GM12873 (cell line): Measurements from ENCODE around the gene EYA2.

Source experiments
- CTCF ChIP-seq: IDR thresholded peaks from 2 replicates; pipeline ENCODE4 v1.5.1; 2012; ENCODE audit warnings: low read depth, mild to moderate bottlenecking, moderate library complexity, low read length, control low read depth; ENCODE audit not compliant: insufficient read depth; ENCODE audit errors: missing control alignments

Gene EYA2

GRCh38 chr20:46903937-46904336 lies 9.3 kb downstream of the EYA2 start:
- no peak for TF ChIP-seq CTCF

- TF ChIP-seq CTCF = no peak
Measured at GRCh38 chr20:46905364-46906125, 10.9 kb downstream of the EYA2 start.

- no peak for TF ChIP-seq CTCF
Measured at GRCh38 chr20:46913329-46914044, 18.8 kb downstream of the EYA2 start.

GRCh38 chr20:46914789-46915379 lies 20.2 kb downstream of the EYA2 start:
- TF ChIP-seq CTCF = no peak

- no peak for TF ChIP-seq CTCF
Measured at GRCh38 chr20:46915575-46916257, 21.1 kb downstream of the EYA2 start.

GRCh38 chr20:46916258-46916603 lies 21.6 kb downstream of the EYA2 start:
- TF ChIP-seq CTCF = no peak

- no peak for TF ChIP-seq CTCF
Measured at GRCh38 chr20:46917155-46917554, 22.5 kb downstream of the EYA2 start.
